SIG-M5 treated with dmso at 0.1 percent for 504 hours (cell line): ENCODE results near the gene SGMS1.

Experiments used
- DNase-seq: peaks from one replicate; lab custom pipeline; 2025; ENCODE audit not compliant: unreplicated experiment; lab: John Stamatoyannopoulos, UW

SGMS1 gene

DNA sequence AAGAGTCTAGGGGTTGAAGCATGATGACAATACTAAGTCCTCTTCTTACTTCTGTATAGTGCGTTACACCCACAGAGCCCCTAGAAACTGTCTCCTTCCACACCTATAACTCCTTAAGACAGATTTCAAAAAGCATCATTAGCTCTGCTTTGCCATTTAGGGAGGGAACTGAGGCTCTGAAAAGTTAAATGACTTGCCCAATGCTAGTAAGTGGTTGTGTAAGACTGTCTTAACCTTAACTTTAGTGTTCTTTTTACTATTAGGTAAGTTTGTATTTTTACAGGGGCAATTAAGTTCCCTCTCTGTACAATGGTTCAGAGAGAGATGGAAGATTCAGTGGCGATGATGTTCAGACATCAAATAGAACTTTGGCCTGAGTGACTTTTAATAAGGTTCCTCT, 299.7 kb downstream of the SGMS1 start:
- DNase-seq = peak; percentile 37

DNA sequence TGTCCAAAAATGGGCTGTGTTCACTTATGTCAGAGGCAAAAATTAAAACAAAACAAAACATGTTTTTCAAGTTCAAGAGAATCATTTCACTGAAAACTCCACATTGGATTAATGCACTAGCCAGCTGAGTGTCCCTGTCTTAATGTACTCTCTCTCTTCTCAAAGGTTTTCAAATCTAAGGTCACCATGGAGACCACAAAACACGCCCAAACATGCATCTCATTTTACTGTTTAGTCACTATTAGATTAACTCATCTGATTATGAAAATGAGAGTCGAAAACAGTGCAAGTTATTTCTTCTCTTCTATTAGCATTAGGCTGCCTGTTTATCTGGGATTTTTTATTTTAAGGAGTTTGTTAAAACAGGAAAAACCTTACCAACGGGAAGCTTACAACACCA, 301.7 kb downstream of the SGMS1 start:
- no peak for DNase-seq

DNA sequence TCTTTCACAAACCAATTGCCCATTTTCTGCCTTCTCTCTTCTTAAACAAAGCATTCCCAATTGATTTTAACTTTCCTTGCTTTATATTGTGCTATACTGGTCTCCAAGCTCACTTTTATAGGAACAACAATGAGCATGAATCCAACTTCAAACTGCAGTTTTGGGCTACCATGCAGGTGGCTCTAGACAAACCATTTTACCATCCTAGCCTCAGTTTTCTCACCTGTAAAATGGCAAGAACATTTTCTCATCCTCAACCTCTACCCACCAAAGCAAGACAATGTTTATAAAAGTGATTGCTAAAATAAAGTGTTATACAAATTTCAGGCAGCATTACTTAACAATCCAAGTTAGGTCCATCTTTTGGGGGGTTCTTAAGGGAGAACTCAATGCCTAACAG, 305.6 kb downstream of the SGMS1 start:
- no peak for DNase-seq

DNA sequence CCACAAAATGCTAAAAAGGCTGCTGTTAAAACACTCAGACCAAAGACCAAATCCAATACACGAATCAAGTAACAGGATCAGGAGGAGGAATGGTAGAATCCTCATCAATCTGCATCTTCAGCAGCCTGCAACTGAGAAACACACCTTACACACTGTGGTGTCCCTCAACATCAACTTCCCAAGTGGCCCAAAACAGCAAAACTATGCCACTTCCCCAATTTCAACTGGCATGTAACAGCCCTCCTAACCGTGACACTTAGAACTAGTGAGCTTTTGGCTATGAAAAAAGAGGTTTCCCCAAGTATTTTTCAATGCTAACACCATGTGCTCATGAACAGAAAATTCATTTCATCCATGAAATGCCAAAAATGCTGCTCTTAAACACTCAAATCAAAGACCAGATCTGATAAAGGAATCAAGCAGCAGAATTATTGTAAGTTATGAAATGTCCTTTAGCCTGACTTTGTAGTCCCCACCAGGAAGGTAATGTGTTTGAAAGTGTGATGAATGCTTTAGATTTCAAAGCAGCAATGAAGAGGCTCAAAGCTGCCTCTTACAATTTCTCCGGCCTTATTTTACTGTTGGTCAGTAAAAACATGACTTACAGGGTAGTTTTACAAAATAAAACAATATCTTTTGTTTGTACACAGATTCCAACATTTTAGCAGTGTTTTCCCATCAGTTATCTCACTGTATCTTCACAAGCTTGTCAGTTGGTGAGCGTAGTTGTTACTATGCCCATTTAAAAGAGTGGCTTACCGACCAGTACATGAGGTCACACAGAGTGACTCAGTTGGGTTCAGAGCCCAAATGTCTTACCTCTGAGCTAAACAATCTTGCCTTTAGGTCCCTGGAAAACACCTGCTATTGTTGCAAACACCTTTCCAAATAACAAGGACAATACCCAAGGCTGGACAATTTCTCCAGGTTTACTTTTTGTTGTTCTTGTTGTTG, 306.8 kb downstream of the SGMS1 start:
- peak; percentile 6 for DNase-seq

DNA sequence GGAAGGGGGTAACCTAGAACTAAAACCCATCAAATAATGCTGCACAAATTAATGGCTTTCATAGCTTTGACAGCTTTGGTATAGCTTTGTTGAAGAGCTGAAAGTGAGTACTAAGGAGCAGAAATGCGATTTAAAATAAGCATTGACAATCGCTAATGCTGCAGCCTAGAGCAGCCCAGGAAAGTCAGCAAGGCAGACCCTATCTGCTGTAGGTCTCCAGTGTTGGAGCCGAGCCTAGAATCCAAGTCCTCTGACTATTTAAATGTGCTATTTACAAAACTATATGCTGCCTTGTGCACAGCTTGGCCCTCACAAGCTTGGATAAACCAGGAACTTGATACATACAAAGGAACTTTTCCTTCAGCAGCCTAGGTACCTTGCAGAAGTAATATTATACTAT, 307.6 kb downstream of the SGMS1 start:
- DNase-seq = no peak

DNA sequence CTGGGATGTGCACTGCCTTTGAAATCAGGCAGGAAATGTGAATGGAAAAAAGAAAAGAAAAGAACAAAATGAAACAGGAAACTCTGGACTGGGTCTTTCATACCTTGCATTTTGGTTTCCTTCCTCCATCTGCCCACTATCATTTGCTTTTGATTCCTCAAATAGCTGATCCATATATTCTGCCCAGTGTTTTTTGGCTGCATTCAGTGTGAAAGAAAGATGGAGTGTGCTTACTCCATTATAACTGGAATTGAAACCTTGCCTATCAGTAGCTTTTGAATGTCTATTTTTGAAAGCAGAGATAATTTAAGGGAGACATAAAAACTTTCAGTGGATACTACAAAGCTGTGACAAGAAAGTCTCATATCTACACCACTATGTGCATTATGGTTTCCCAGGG, 308.3 kb downstream of the SGMS1 start:
- DNase-seq = no peak

DNA sequence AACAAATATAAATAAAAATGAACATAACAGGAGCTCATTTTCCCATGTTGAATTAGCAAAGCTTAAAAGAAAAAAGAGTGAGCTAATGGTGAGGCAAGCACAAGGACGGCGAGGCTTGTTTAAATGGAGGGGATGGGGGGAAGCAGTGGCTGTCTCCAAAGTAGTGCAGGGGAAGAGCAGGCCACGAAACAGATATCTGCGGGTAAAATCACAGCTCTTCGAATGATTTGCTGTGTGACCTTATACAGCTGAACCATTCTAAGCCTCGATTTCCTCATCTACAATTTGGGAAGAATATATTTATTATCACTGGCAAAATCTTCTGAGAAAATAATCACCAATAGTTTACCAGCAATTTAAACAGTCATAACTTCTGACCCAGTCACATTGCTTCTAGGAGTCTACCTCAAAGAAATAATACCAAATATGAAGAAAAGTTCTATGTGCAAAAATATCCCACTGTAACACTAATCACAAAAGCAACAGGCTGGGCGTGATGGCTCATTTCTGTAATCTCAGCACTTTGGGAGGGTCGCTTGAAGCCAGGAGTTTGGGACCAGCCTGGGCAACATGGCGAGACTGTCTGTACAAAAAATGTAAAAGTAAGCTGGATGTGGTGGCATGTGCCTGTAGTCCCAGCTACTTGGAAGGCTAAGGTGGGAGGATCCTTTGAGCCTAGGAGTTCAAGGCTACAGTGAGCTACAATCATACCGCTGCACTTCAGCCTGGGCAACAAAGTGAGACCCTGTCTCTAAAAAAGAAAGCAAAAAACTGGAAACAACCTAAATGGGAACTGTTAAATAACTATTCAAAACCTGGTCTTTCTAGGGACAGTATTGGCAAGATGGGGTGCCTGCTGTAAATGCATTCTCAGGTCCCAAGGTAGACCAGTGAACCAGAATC, 309.3 kb downstream of the SGMS1 start:
- no peak for DNase-seq

DNA sequence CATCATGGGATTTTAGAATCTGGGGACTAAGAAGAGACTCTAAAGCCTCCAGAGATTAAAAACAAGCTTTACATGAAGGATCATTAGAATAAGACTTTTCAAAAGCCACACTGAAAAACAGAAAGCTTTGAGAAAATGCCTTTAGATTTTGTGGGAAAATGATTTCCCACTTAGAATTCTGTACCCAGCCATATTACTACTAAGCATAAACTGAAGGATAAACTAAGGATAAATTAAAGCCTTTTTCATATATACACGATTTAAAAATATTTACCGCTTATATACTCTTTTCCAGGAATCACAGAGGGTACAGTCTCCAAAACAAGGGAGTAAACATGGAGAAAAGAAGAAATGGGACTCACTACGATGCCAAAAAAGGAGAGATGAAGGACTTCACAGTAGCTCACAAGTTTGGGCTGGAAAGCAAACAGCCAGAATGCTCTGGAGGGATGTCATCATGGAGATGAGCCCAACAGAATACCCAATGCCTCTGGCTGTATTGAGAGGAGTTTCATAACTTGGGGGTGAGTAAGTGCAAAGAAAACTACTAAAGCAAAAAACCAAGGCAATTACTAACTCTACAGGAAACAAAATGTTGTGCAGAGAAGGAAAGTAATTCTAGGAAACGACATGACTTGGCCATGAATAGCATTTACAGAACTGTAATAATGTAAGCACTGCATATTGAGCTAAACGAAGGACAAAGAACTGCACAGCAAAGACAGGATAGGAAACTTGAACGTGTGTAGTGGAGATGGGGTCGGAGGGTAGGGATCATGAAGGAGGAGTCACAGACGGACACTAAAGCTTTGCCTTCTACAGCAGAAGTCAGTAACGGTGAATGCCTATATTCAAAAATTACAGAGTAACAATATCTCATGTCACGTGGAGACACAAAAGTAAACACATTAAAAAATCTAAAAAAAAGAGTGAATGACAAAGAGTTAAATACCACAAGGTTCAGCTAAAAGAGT, 311.0 kb downstream of the SGMS1 start:
- no peak for DNase-seq

DNA sequence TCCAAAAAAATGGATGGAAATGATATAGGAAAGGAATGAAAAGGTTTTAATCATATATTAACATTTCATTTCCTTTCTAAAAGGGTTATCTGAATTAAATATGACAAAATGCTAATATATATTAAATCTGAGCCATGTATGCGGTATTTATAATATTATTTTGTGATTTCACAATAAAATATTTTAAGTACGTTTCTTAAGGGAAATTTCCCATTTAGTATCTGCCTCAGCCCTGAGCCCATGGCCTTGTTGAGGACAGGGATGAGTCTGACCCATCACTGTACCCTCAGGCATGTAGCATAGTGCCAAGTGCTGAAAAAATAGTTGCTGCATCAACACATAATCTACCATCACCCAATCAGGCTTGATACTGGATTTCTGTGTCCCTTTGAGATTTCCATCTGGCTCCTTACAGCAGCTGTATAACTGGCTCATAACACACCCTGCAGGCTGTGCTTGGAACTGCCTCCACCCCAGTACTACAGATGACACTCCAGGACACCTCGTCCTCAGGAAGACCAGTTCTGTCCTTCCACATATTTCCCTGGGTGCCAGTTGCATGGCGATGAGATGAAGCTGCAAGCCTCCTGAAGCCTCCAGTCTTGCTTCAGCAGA, 313.1 kb downstream of the SGMS1 start:
- peak; percentile 20 for DNase-seq

DNA sequence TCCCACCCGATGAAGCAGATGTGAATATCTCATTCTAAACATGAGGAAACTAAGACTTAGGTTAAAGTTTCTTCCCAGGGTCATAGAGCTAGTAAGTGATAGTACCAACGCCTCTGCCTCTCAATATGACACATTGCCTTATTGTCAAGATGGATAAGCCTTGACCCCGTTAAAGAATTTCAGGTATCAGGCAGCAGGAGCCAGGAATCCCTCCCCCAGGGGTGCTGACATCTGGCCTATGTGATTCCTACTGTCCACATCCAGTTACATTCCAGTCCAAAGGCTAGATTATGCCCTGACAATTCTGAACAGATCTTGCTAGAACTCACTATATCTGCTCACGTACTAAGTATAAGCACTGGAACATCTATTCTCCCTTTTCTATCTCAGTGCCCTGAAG, 314.4 kb downstream of the SGMS1 start:
- no peak for DNase-seq

DNA sequence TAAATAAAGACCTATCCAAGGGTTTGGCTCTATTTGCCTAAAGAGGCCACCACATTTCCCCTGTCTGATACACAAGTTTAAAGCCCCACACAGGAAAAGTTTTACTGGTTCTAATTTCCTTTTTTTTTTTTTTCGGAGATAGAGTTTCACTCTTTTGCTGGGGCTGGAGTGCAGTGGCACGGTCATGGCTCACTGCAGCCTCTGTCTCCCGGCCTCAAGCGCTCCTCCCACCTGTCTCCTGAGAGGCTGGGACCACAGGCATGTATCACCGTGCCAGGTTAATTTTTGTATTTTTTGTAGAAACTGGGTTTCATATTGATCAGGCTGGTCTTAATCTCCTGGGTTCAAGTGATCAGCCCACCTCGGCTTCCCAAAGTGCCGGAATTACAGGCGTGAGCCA, 319.1 kb downstream of the SGMS1 start:
- no peak for DNase-seq

DNA sequence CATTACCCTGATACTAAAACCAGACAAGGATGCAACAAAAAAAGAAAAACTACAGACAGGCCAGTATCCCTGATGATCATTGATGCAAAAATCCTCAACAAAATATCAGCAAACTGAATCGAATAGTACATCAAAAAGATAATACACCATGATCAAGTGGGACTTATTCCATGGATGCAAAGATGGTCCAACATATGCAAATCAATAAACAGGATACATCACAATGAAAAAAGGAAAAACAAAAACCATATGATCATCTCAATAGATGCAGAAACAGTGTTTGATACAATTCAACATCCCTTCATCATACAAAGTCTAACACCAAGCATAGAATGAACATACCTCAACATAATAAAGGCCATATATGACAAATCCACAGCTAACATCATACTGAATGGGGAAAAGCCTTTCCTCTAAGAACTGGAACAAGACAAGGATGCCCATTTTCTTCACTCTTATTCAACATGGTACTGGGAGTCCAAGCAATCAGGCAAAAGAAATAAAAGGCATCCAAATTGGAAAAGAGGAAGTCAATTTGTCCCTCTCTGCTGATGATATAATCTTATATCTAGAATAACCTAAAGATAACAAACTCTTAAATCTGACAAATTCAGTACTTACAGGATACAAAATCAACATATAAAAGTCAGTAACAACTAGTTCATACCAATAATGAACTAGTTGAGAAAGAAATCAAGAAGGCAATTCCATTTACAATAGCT, 323.6 kb downstream of the SGMS1 start:
- DNase-seq = no peak

DNA sequence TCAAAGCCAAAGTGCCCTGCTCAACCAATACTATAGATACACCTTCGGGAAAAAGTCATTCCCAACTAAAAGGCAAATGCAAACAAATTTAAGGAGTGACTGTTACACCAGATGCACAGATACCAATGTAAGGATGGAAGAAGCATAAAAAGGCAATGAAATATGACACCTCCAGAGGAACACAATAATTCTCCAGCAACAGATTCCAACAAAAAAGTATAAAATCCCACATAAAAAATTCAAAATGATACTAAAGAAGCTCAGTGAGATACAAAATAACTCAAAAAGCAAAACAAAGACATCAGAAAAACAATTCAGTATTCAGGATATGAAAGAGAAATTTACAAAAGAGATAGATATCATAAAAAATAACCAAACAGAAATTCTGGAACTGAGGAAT, 328.4 kb downstream of the SGMS1 start:
- DNase-seq = no peak

DNA sequence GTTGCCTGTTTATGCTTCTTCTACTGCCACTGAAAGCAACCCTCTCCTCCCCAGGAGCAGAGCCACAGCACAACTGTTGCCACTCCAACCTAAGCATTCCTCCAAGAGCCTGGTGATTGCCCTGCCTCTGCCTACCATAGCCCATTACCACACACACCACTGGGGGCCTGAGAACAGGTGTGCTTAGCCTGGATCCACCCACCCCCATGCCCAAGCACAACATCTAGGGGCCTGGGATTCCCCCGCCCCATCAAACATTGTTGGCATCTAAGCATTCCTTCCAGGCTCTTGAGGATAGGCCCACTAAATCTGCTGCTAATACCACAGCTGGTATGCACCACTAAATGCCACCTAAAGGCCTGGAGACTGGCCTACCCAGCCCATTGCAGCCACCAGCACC, 329.2 kb downstream of the SGMS1 start:
- DNase-seq = no peak

DNA sequence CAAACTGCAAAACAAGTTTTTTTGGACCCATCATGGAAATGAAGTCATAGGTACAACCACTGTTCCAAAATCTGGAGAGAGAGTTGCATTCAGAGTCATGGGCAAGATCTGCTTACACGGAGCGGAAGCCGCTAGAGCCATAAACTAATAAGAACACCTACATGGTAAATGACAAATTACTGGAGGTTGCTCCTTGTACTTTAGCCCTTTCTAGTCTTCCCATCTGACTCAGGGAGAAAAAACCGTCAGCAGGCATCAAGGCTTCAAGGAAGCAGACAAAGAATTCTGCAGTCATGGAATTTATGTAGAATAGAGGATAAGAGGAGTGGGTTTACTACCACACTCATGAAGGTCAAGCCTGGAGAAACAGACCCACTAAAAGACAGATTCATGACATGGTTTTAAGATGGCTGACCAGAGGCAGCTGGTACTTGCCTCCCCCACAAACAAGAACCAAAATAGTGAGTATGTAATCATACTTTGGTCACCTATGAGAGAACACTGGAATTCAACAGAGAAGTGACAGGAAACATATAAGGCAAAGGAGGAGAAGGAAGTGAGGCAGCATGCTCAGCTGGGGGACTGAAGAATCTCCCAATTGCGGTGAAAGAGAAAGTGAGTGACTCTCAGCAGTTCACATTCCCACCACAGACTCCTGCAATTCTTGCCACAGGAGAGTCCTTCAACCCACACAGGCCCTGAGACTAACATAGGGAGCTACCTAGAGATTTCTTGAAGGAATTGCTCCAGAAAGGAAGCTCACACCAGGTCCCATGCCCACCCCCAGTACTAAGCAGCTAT, 330.0 kb downstream of the SGMS1 start:
- DNase-seq = no peak

DNA sequence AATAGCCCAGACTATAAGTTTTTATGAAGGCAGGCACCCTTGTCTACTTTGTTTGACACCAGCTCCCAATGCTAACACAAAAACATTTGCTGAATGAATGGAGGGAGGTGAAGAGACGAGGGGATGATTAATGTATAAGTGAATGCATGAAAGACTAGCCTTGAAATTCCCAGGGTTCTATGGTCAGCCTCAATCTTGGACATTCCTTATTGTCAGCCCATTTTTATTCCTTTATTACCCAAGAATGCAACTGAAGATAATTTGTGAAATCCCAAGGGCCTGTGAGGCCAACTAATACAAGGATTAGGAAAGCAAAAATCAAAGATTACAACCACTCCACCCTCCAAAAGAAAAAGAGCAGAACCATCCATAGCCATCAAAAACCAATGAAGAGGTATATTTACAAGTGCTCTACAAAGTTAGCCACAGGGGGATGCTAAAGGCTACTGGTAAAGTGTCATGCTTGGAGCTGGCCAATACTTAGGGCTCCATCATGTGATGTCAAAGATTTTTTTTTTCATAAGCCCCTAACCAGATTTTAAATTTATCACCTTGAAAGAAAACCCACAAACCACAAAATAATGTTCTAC, 332.4 kb downstream of the SGMS1 start:
- DNase-seq = no peak

DNA sequence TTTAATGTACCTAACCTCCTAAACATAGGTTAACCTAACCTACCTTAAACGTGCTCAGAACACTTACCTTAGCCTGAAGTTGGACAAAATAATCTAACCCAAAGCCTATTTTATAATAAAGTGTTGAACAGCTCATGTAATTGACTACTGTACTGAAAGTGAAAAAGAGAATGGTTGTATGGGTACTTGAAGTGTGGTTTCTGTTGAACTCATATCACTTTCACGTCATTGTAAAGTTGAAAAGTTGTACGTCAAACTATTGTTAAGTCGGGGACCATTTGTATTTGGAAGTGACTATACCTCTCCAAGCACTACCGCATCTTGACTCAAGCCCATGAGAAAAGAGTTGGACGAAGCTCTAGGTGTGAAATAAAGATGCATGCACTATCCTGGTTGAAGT, 334.6 kb downstream of the SGMS1 start:
- no peak for DNase-seq

DNA sequence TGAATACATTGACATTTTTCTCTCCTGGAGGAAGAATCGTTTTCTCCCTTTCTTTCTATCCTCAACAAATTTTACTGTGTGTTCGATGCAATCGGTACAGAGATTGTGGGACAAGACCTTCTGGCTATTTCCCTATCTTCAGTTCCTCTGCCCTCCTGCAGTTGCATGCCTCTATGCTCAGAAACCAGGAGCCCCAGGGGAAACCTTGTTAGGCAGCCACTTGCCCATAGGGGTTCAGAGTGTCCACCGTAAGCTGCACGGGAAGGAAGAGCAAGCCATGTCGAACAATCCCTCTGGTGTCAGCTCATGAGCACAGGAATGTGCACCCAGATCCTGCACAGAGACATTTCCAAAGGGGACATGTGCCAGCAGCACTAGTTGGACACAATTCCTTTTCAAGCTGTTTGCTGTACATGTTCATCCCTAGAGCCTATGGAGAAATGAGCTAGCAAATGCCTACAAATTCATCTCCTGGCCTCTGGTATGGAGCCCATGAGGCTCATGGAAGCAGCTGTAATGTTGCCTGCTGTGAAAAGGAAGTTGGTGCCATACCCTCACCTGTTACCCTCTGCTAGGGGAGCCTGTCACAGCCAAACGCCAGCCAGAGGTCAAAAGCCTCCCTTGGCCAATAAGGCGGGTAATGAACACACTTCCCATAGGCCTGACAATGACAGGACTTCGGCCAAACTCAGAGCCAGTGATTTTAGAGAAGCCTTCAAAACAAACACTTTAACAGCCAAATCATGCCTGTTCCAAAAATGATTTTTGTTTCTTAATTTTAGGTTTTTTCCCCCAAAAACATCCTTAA, 336.6 kb downstream of the SGMS1 start:
- DNase-seq = no peak
